HG03342 (cell line): ENCODE results near the gene PSPH.
A peak's percentile ranks its signal among the peaks of the same experiment; 100 is the strongest.
"Not testable (repeated sequence)": the region's sequence is repeated elsewhere in the genome, so short reads cannot be mapped to it uniquely, and the experiment has no call there.

Experiments
- ATAC-seq: cut with Tn5 transposase; IDR thresholded peaks from one replicate; pipeline ENCODE4 v1.9.1; 2021; ENCODE audit warnings: mild to moderate bottlenecking, moderate library complexity; ENCODE audit not compliant: unreplicated experiment

The PSPH gene

GRCh38 chr7:56063500-56063881 lies 12.2 kb upstream of the PSPH start:
- no peak for ATAC-seq

GRCh38 chr7:56062382-56062781 lies 11.1 kb upstream of the PSPH start:
- ATAC-seq: no peak

- no peak for ATAC-seq
These were observed 2.7 kb upstream of the PSPH start for GRCh38 chr7:56053993-56054392.

GRCh38 chr7:56053379-56053778 lies 2.1 kb upstream of the PSPH start:
- ATAC-seq: no peak

GRCh38 chr7:56051053-56051338 lies 248 bp downstream of the PSPH start:
- no peak for ATAC-seq

GRCh38 chr7:56048763-56049162 lies 2.5 kb downstream of the PSPH start:
- not testable (repeated sequence) for ATAC-seq

- no peak for ATAC-seq
These were observed 3.0 kb downstream of the PSPH start for GRCh38 chr7:56048245-56048644.

GRCh38 chr7:56047446-56048116 lies 3.7 kb downstream of the PSPH start:
- ATAC-seq: not testable (repeated sequence)

- no peak for ATAC-seq
These were observed 4.4 kb downstream of the PSPH start for GRCh38 chr7:56046721-56047445.

GRCh38 chr7:56045758-56046157 lies 5.5 kb downstream of the PSPH start:
- not testable (repeated sequence) for ATAC-seq

GRCh38 chr7:56040730-56041129 lies 10.5 kb downstream of the PSPH start:
- no peak for ATAC-seq

- ATAC-seq: peak; percentile 94
These were observed 17.4 kb downstream of the PSPH start for GRCh38 chr7:56033671-56034432.

- ATAC-seq: not testable (repeated sequence)
These were observed 18.7 kb downstream of the PSPH start for GRCh38 chr7:56032578-56032977.

- ATAC-seq: not testable (repeated sequence)
These were observed 19.7 kb downstream of the PSPH start for GRCh38 chr7:56031556-56031955.

GRCh38 chr7:56030340-56030739 lies 20.9 kb downstream of the PSPH start:
- no peak for ATAC-seq

- no peak for ATAC-seq
These were observed 22.2 kb downstream of the PSPH start for GRCh38 chr7:56028942-56029630.

- ATAC-seq: no peak
These were observed 24.7 kb downstream of the PSPH start for GRCh38 chr7:56026538-56026937.

GRCh38 chr7:56023500-56023899 lies 27.7 kb downstream of the PSPH start:
- ATAC-seq: no peak

- no peak for ATAC-seq
These were observed 31.7 kb downstream of the PSPH start for GRCh38 chr7:56019501-56019900.

GRCh38 chr7:56017015-56017414 lies 34.2 kb downstream of the PSPH start:
- ATAC-seq: not testable (repeated sequence)

- no peak for ATAC-seq
These were observed 41.5 kb downstream of the PSPH start for GRCh38 chr7:56009695-56010094.
